H1 (cell line): ENCODE data around the gene RSPH9. TPM values are rescaled to one million over a fixed set of nuclear protein-coding genes. Genes with fewer than 3 reads are reported as not detected.
A peak's percentile ranks its signal among the peaks of the same experiment; 100 is the strongest.

Experiments
- CBX8 ChIP-seq: fragments of 300-800, 300-1000 bp; sonication (generic); IDR thresholded peaks from 2 replicates; pipeline ENCODE4 v1.7.1; 2016; ENCODE audit warnings: low read depth, low read length, borderline replicate concordance
- CHD2 ChIP-seq: IDR thresholded peaks from 2 replicates; pipeline ENCODE4 v1.6.1; 2012; ENCODE audit warnings: low read length, improper control_type of control experiment
- FOSL1 ChIP-seq: IDR thresholded peaks from 2 replicates; pipeline ENCODE4 v1.6.1; 2011; ENCODE audit warnings: mild to moderate bottlenecking, low read depth, low read length, moderate library complexity; ENCODE audit not compliant: insufficient read depth
- GTF2F1 ChIP-seq: IDR thresholded peaks from 2 replicates; pipeline ENCODE4 v1.6.1; 2012; ENCODE audit warnings: low read depth, low read length, improper control_type of control experiment, borderline replicate concordance
- HDAC2 ChIP-seq, 2 experiments: fragments of 300-600 bp in 1 of 2; sonication (generic) in 1 of 2; IDR thresholded peaks; 2 replicates each; pipeline ENCODE4 v1.6.1; 2011 to 2012; ENCODE audit warnings: low read depth in 2 of 2, low read length in 2 of 2, mild to moderate bottlenecking in 2 of 2, moderate library complexity in 2 of 2, borderline replicate concordance in 1 of 2, inconsistent platforms in 1 of 2
- HDAC6 ChIP-seq: IDR thresholded peaks from one replicate; pipeline ENCODE4 v1.7.1; 2012; ENCODE audit warnings: low read depth, mild to moderate bottlenecking, inconsistent platforms, low read length, moderate library complexity
- JUN ChIP-seq: IDR thresholded peaks from 2 replicates; pipeline ENCODE4 v1.6.1; 2011; ENCODE audit warnings: low read depth, mild to moderate bottlenecking, improper control_type of control experiment, low read length
- NANOG ChIP-seq: IDR thresholded peaks from 2 replicates; pipeline ENCODE4 v1.6.1; 2011; ENCODE audit warnings: low read length, low read depth, mild to moderate bottlenecking, inconsistent platforms; ENCODE audit not compliant: insufficient read depth, poor library complexity, severe bottlenecking
- POLR2AphosphoS5 ChIP-seq: IDR thresholded peaks from 2 replicates; pipeline ENCODE4 v1.6.1; 2011; ENCODE audit warnings: low read depth, low read length
- RBBP5 ChIP-seq: IDR thresholded peaks from 2 replicates; pipeline ENCODE4 v1.7.1; 2012; ENCODE audit warnings: low read depth, mild to moderate bottlenecking, inconsistent platforms, low read length, moderate library complexity, borderline replicate concordance
- RFX5 ChIP-seq: IDR thresholded peaks from 2 replicates; pipeline ENCODE4 v1.6.1; 2011; ENCODE audit warnings: low read depth, low read length, improper control_type of control experiment, borderline replicate concordance
- SIN3A ChIP-seq, 2 experiments: IDR thresholded peaks in 1 of 2; conservative IDR thresholded peaks in 1 of 2; 2 replicates each; pipeline ENCODE4 v1.6.1; 2011 to 2012; ENCODE audit warnings: low read length in 2 of 2, improper control_type of control experiment in 1 of 2, low read depth in 1 of 2, mild to moderate bottlenecking in 1 of 2
- SIRT6 ChIP-seq: IDR thresholded peaks from one replicate; pipeline ENCODE4 v1.7.1; 2012; ENCODE audit warnings: low read length, inconsistent platforms
- SP1 ChIP-seq: IDR thresholded peaks from 2 replicates; pipeline ENCODE4 v1.6.1; 2011; ENCODE audit warnings: low read depth, low read length
- SP2 ChIP-seq: IDR thresholded peaks from 2 replicates; pipeline ENCODE4 v1.6.1; 2012; ENCODE audit warnings: mild to moderate bottlenecking, low read length, inconsistent platforms
- SRF ChIP-seq: IDR thresholded peaks from 2 replicates; pipeline ENCODE4 v1.6.1; 2011; ENCODE audit warnings: mild to moderate bottlenecking, low read depth, low read length, moderate library complexity
- SUZ12 ChIP-seq: fragments of 200-600 bp; sonication (generic); IDR thresholded peaks from 2 replicates; pipeline ENCODE4 v1.6.1; 2012; ENCODE audit warnings: mild to moderate bottlenecking, inconsistent platforms, low read length, moderate library complexity, mixed read lengths
- TAF1 ChIP-seq: IDR thresholded peaks from 2 replicates; pipeline ENCODE4 v1.6.1; 2011; ENCODE audit warnings: mild to moderate bottlenecking, low read depth, low read length
- TCF12 ChIP-seq: IDR thresholded peaks from 2 replicates; pipeline ENCODE4 v1.6.1; 2011; ENCODE audit warnings: low read depth, mild to moderate bottlenecking, low read length
- TEAD4 ChIP-seq: IDR thresholded peaks from 2 replicates; pipeline ENCODE4 v1.6.1; 2012; ENCODE audit warnings: low read depth, low read length, inconsistent platforms, mixed read lengths
- YY1 ChIP-seq: IDR thresholded peaks from 2 replicates; pipeline ENCODE4 v1.6.1; 2011; ENCODE audit warnings: low read depth, mild to moderate bottlenecking, low read length
- polyA plus RNA-seq, 7 experiments: library from polyadenylated mRNA; depleted of rRNA in 3 of 7; stranded (reverse) in 5 of 7; unstranded in 2 of 7; fragments of >200 nt in 5 of 7; fragments of 200-250 nt in 2 of 7; gene quantifications; 1 replicate in 5 of 7; 2 replicates in 1 of 7; 4 replicates in 1 of 7; pipeline versions ENCODE4 v1.2.1 to v1.2.3, GENCODE V29; 2011 to 2013; ENCODE audit warnings: missing spikeins in 2 of 7, mixed read lengths in 2 of 7
- total RNA-seq: library from RNA; stranded (reverse); fragmentation: NEBNext Ultra II Directional; extraction: Animal tissue kit (Norgen Biotek cat#: 25700); gene quantifications from 2 replicates; pipeline ENCODE4 v1.2.1, GENCODE V29; 2021
- TF ChIP-seq, protein P1 (sequence below): IDR thresholded peaks from 2 replicates; pipeline ENCODE4 v1.6.1; 2012; ENCODE audit warnings: low read length, inconsistent platforms

The RSPH9 gene
- total and polyA plus RNA-seq, 2 of the 8 experiments (the other 6 are each of a cell fraction or from before 2014, with no cell fraction given), result 0.15 to 0.23 TPM

DNA sequence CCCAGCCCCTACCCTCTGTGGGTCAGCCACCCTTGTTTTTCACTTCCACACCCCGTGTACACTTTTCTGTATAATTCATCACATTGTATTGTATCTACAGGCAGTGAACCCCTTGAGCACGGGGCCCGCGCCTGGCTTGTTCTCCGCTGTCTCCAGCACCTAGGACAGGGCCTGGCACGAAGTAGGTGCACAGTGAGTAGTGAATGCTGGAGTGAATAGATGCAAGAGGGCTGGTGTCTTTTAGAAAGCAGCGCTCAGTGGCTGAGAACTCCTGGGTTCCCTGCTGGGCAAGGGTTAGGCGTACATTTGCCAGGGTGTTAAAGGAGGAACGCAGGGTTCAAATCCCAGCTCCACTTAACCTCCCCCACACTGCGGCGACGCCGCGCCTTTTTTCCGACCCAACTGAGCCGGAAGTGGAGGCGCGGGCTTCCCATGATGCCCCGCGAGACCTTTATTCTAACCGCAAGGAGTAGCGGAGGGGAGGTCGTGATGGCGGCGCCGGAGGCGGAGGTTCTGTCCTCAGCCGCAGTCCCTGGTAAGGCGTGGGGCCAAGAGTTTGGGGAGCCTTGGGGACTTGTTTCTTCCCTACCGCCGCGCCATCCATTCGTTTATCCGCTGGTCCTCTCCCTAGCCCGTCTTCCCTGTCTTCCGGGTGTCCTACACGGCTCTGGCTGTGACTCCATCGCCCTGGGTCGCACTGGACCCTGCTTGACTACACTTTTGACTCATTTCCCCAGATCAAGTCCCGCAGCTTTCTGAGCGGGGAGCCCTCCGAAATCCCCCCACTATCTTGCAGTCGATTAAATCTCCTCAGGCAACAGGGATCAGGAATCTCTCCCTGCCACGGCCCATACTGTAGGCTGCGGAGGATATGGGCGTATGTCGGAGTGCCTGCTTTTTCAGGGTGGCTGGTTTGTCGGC lies 9.2 kb upstream of the RSPH9 start, which contains the start of gene MAD2L1BP (continued):
- TF ChIP-seq RFX5 (no peak), GTF2F1 (peak; percentile 64; the same call in 1 of the 2 replicates), SUZ12 (no peak), HDAC2 (IDR thresholded peaks at IDR 0.05; ENCODE audit: borderline replicate concordance in 1 of 2, low read depth in 2 of 2, low read length in 2 of 2) (peak in 1 of 2 experiments; percentile 75; a peak in 1 of 4 replicates), HDAC6 (no peak), CHD2 (peak; percentile 49; the same call in 1 of the 2 replicates), CBX8 (no peak), SRF (no peak), FOSL1 (no peak), SIRT6 (no peak), POLR2AphosphoS5 (peak; percentile 95), TAF1 (peak; percentile 91), SP2 (no peak), RBBP5 (no peak; the same call in 1 of the 2 replicates), NANOG (no peak), SP1 (peak; percentile 62; the same call in 1 of the 2 replicates), YY1 (peak; percentile 89), JUN (no peak), TCF12 (no peak), SIN3A (conservative IDR thresholded peaks at IDR 0.05 in 1 of 2, IDR thresholded peaks at IDR 0.05 in 1 of 2; ENCODE audit: low read depth in 1 of 2, low read length in 2 of 2) (peak; percentile 45 to 81; a peak in 2 of 4 replicates), TEAD4 (no peak)
- TF ChIP-seq, protein P1, sequence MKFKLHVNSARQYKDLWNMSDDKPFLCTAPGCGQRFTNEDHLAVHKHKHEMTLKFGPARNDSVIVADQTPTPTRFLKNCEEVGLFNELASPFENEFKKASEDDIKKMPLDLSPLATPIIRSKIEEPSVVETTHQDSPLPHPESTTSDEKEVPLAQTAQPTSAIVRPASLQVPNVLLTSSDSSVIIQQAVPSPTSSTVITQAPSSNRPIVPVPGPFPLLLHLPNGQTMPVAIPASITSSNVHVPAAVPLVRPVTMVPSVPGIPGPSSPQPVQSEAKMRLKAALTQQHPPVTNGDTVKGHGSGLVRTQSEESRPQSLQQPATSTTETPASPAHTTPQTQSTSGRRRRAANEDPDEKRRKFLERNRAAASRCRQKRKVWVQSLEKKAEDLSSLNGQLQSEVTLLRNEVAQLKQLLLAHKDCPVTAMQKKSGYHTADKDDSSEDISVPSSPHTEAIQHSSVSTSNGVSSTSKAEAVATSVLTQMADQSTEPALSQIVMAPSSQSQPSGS, result no peak
